ENCODE results near the gene PRKCE.

- no peak for TF ChIP-seq CTCF (IDR thresholded peaks at IDR 0.05)
- no peak for TF ChIP-seq POLR2AphosphoS5 (IDR thresholded peaks at IDR 0.05)
- TF ChIP-seq EP300 (IDR thresholded peaks at IDR 0.05) = no peak
These were observed 355.9 kb downstream of the PRKCE start for GRCh38 chr2:46007412-46007811.

Measured in sigmoid colon (tissue), 4 donors.